ENCODE results near the gene DNAH2.

GRCh38 chr17:7833011-7833794, 115.7 kb downstream of the DNAH2 start:
- TF ChIP-seq CTCF (IDR thresholded peaks at IDR 0.05; ENCODE audit: low read length) (no peak), EZH2 (IDR thresholded peaks at IDR 0.05; ENCODE audit: borderline replicate concordance, low read length) (no peak)
